ENCODE results near the gene STXBP1. TPM values are rescaled to one million over a fixed set of nuclear protein-coding genes. Genes with fewer than 3 reads are reported as not detected.

Gene STXBP1
- total and polyA plus RNA-seq, 9 of the 15 experiments (the other 6 are each of a cell fraction or from before 2014, with no cell fraction given): 4.6 to 35.1 (median 9.7) TPM

DNA sequence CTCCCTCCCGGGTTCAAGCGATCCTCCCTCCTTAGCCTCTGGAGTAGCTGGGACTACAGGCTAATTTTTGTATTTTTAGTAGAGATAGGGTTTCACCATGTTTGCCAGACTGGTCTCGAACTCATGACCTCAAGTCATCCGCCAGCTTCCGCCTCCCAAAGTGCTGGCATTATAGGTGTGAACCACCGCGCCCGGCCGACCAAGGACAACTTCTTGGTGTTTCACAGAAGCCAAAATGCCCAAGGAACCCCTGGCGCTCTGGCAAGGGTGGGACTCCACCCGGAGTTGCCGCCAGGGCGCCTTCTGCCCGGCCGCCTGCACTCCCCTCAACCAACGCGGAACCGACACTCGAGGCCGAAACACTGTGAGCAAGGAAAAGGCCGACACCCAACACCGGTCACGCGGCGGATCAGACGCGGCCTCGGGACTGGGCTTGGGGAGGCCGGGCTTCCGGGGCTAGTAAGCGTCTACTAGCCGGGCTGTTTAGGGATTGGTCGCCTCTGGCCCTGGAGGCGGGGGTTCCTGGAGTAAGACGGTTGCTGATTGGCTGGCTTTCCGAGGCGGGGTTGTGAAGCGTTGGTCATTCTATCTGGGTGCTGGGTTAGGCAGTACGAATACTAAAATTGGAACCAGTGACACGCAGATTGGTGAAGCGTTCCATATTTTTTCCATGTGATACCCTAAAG lies 87.1 kb downstream of the STXBP1 start (continued):
- TF ChIP-seq, protein P1, sequence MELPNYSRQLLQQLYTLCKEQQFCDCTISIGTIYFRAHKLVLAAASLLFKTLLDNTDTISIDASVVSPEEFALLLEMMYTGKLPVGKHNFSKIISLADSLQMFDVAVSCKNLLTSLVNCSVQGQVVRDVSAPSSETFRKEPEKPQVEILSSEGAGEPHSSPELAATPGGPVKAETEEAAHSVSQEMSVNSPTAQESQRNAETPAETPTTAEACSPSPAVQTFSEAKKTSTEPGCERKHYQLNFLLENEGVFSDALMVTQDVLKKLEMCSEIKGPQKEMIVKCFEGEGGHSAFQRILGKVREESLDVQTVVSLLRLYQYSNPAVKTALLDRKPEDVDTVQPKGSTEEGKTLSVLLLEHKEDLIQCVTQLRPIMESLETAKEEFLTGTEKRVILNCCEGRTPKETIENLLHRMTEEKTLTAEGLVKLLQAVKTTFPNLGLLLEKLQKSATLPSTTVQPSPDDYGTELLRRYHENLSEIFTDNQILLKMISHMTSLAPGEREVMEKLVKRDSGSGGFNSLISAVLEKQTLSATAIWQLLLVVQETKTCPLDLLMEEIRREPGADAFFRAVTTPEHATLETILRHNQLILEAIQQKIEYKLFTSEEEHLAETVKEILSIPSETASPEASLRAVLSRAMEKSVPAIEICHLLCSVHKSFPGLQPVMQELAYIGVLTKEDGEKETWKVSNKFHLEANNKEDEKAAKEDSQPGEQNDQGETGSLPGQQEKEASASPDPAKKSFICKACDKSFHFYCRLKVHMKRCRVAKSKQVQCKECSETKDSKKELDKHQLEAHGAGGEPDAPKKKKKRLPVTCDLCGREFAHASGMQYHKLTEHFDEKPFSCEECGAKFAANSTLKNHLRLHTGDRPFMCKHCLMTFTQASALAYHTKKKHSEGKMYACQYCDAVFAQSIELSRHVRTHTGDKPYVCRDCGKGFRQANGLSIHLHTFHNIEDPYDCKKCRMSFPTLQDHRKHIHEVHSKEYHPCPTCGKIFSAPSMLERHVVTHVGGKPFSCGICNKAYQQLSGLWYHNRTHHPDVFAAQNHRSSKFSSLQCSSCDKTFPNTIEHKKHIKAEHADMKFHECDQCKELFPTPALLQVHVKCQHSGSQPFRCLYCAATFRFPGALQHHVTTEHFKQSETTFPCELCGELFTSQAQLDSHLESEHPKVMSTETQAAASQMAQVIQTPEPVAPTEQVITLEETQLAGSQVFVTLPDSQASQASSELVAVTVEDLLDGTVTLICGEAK (IDR thresholded peaks at IDR 0.05): peak; percentile 72
- TF ChIP-seq, protein P1 (CRISPR knock-in tag; IDR thresholded peaks at IDR 0.05): no peak
- TF ChIP-seq GTF2E2 (tag; IDR thresholded peaks at IDR 0.05): peak; percentile 90
- TF ChIP-seq ZEB2 (IDR thresholded peaks at IDR 0.05): no peak
- TF ChIP-seq ZNF79 (CRISPR knock-in tag; IDR thresholded peaks at IDR 0.05; ENCODE audit: low read depth): no peak
- TF ChIP-seq SAFB2 (IDR thresholded peaks at IDR 0.05; ENCODE audit: borderline replicate concordance, low read depth, low read length, severe bottlenecking): no peak
- no peak for TF ChIP-seq CBX8 (IDR thresholded peaks at IDR 0.05; ENCODE audit: borderline replicate concordance, extremely low read depth, low read depth, low read length, poor library complexity, severe bottlenecking)
- TF ChIP-seq NR2C1 (IDR thresholded peaks at IDR 0.05): no peak
- TF ChIP-seq NR2C1 (tag; IDR thresholded peaks at IDR 0.05): peak; percentile 74
- no peak for TF ChIP-seq STAT5B (CRISPR knock-in tag; IDR thresholded peaks at IDR 0.05)
- no peak for TF ChIP-seq SMARCB1 (IDR thresholded peaks at IDR 0.05; ENCODE audit: insufficient read length, low read depth)
- TF ChIP-seq CHD1 (IDR thresholded peaks at IDR 0.05; ENCODE audit: low read length): no peak
- TF ChIP-seq TCFL5 (CRISPR knock-in tag; conservative IDR thresholded peaks at IDR 0.05): no peak
- peak; percentile 67 for TF ChIP-seq PML (IDR thresholded peaks at IDR 0.05; ENCODE audit: low read length)
- TF ChIP-seq, protein P2, sequence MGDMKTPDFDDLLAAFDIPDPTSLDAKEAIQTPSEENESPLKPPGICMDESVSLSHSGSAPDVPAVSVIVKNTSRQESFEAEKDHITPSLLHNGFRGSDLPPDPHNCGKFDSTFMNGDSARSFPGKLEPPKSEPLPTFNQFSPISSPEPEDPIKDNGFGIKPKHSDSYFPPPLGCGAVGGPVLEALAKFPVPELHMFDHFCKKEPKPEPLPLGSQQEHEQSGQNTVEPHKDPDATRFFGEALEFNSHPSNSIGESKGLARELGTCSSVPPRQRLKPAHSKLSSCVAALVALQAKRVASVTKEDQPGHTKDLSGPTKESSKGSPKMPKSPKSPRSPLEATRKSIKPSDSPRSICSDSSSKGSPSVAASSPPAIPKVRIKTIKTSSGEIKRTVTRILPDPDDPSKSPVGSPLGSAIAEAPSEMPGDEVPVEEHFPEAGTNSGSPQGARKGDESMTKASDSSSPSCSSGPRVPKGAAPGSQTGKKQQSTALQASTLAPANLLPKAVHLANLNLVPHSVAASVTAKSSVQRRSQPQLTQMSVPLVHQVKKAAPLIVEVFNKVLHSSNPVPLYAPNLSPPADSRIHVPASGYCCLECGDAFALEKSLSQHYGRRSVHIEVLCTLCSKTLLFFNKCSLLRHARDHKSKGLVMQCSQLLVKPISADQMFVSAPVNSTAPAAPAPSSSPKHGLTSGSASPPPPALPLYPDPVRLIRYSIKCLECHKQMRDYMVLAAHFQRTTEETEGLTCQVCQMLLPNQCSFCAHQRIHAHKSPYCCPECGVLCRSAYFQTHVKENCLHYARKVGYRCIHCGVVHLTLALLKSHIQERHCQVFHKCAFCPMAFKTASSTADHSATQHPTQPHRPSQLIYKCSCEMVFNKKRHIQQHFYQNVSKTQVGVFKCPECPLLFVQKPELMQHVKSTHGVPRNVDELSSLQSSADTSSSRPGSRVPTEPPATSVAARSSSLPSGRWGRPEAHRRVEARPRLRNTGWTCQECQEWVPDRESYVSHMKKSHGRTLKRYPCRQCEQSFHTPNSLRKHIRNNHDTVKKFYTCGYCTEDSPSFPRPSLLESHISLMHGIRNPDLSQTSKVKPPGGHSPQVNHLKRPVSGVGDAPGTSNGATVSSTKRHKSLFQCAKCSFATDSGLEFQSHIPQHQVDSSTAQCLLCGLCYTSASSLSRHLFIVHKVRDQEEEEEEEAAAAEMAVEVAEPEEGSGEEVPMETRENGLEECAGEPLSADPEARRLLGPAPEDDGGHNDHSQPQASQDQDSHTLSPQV (IDR thresholded peaks at IDR 0.05): peak; percentile 99
- TF ChIP-seq ESRRB (CRISPR knock-in tag; IDR thresholded peaks at IDR 0.05; ENCODE audit: borderline replicate concordance): no peak

Data from K562 (cell line).